Transverse colon (tissue), 4 donors: ENCODE data around the gene SIL1.

ENCODE experiments used
- POLR2A ChIP-seq: fragments of 450-650 bp; IDR thresholded peaks from one replicate; pipeline ENCODE4 v1.6.1; 2016; ENCODE audit warnings: antibody characterized with exemption, mild to moderate bottlenecking, moderate library complexity
- POLR2AphosphoS5 ChIP-seq, 3 donors: sonication (generic); formaldehyde crosslinking; IDR thresholded peaks; one replicate each; pipeline ENCODE4 v1.6.1; 2016; ENCODE audit warnings: antibody characterized with exemption in 3 of 3
- TF ChIP-seq, protein P1 (sequence below), 5 experiments: fragments of 200-600 bp in 3 of 5; fragments of 450-650 bp in 2 of 5; sonication (generic) in 3 of 5; IDR thresholded peaks; 1 replicate in 2 of 5; 2 replicates in 3 of 5; pipeline ENCODE4 v1.5.1; 2016 to 2017; ENCODE audit warnings: antibody characterized with exemption in 5 of 5, inconsistent platforms in 3 of 5, mild to moderate bottlenecking in 2 of 5, moderate library complexity in 1 of 5

- TF ChIP-seq, protein P1, sequence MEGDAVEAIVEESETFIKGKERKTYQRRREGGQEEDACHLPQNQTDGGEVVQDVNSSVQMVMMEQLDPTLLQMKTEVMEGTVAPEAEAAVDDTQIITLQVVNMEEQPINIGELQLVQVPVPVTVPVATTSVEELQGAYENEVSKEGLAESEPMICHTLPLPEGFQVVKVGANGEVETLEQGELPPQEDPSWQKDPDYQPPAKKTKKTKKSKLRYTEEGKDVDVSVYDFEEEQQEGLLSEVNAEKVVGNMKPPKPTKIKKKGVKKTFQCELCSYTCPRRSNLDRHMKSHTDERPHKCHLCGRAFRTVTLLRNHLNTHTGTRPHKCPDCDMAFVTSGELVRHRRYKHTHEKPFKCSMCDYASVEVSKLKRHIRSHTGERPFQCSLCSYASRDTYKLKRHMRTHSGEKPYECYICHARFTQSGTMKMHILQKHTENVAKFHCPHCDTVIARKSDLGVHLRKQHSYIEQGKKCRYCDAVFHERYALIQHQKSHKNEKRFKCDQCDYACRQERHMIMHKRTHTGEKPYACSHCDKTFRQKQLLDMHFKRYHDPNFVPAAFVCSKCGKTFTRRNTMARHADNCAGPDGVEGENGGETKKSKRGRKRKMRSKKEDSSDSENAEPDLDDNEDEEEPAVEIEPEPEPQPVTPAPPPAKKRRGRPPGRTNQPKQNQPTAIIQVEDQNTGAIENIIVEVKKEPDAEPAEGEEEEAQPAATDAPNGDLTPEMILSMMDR (IDR thresholded peaks at IDR 0.05), result no peak
- TF ChIP-seq POLR2A, result no peak
- TF ChIP-seq POLR2AphosphoS5 (IDR thresholded peaks at IDR 0.05), result no peak
Measured at GRCh38 chr5:139196296-139196956, 1.7 kb downstream of the SIL1 start.
